MCF 10A (cell line): ENCODE data around the gene PTBP2. TPM values are rescaled to one million over a fixed set of nuclear protein-coding genes. Genes with fewer than 3 reads are reported as not detected.

ENCODE experiments used
- BruUV-seq: library from RNA; stranded (reverse); fragments of 400-500 nt; replicated peaks from 2 replicates; lab custom pipeline; 2021; lab: Mats Ljungman, UMichigan
- CTCF ChIA-PET: fragments of 300-600 bp; sonication (Branson Sonifier 250); formaldehyde crosslinking; extraction: SDS; loops from one replicate; lab custom pipeline; 2021; ENCODE audit warnings: antibody characterized with exemption, inconsistent platforms; lab: Yijun Ruan, JAX
- POLR2A ChIA-PET: fragments of 300-600, 350-650 bp; sonication (Branson Sonifier 250); formaldehyde crosslinking; extraction: SDS; loops from one replicate; lab custom pipeline; 2020; ENCODE audit warnings: antibody characterized with exemption, inconsistent platforms; lab: Yijun Ruan, JAX
- DNase-seq: peaks from one replicate; pipeline ENCODE4 v3.0.0-alpha.2; 2018; ENCODE audit not compliant: unreplicated experiment
- H3K27ac Mint-ChIP-seq: one replicate; pipeline ENCODE4 v1.8.0; 2022; ENCODE audit warnings: mild to moderate bottlenecking, low read depth, mixed read lengths; ENCODE audit not compliant: unreplicated experiment
- H3K27me3 Mint-ChIP-seq: one replicate; pipeline ENCODE4 v1.8.0; 2022; ENCODE audit warnings: mixed read lengths; ENCODE audit not compliant: insufficient read depth, unreplicated experiment
- H3K36me3 Mint-ChIP-seq: one replicate; pipeline ENCODE4 v1.8.0; 2022; ENCODE audit warnings: mild to moderate bottlenecking, moderate library complexity, mixed read lengths; ENCODE audit not compliant: insufficient read depth, unreplicated experiment
- H3K4me1 Mint-ChIP-seq: one replicate; pipeline ENCODE4 v1.8.0; 2022; ENCODE audit warnings: mixed read lengths; ENCODE audit not compliant: insufficient read depth, unreplicated experiment
- H3K4me3 Mint-ChIP-seq: one replicate; pipeline ENCODE4 v1.8.0; 2022; ENCODE audit warnings: mild to moderate bottlenecking, moderate library complexity, mixed read lengths; ENCODE audit not compliant: unreplicated experiment
- H3K9me3 Mint-ChIP-seq: one replicate; pipeline ENCODE4 v1.8.0; 2022; ENCODE audit warnings: mixed read lengths; ENCODE audit not compliant: unreplicated experiment
- intact Hi-C: fragments of 100-400 bp; cut with micrococcal nuclease; formaldehyde crosslinking; loops from 2 replicates; pipeline ENCODE4 v1.14.1; 2022
- total RNA-seq: library from RNA; stranded (reverse); gene quantifications from 2 replicates; pipeline ENCODE4 v1.2.3, GENCODE V29; 2022
- TF ChIP-seq, protein P1 (sequence below): fragments of 200-600 bp; IDR thresholded peaks from one replicate; pipeline ENCODE4 v1.8.0; 2022; ENCODE audit warnings: antibody characterized with exemption, mild to moderate bottlenecking; ENCODE audit not compliant: unreplicated experiment

Gene PTBP2
- total RNA-seq, 1 experiment from 2014 or later: 17.3 TPM

- no peak overlapping the region for H3K27ac Mint-ChIP-seq
- intact Hi-C loops: no loop called here
- H3K4me3 Mint-ChIP-seq: no peak overlapping the region
- H3K9me3 Mint-ChIP-seq: no peaks in the 10 kb centered on the region
- CTCF ChIA-PET: interaction anchor here (1.2 kb wide), 2 partner anchors 52 to 585 kb away, joined by 3 read pairs; no protein-coding TSS in a partner anchor
- H3K4me1 Mint-ChIP-seq: peaks cover 5% of the 10 kb centered on the region
- POLR2A ChIA-PET: no interaction called here
- no peaks in the 10 kb centered on the region for H3K27me3 Mint-ChIP-seq
- H3K36me3 Mint-ChIP-seq: peaks cover 28% of the 10 kb centered on the region
- no peak for DNase-seq
- no TSS peak for BruUV-seq
- TF ChIP-seq, protein P1, sequence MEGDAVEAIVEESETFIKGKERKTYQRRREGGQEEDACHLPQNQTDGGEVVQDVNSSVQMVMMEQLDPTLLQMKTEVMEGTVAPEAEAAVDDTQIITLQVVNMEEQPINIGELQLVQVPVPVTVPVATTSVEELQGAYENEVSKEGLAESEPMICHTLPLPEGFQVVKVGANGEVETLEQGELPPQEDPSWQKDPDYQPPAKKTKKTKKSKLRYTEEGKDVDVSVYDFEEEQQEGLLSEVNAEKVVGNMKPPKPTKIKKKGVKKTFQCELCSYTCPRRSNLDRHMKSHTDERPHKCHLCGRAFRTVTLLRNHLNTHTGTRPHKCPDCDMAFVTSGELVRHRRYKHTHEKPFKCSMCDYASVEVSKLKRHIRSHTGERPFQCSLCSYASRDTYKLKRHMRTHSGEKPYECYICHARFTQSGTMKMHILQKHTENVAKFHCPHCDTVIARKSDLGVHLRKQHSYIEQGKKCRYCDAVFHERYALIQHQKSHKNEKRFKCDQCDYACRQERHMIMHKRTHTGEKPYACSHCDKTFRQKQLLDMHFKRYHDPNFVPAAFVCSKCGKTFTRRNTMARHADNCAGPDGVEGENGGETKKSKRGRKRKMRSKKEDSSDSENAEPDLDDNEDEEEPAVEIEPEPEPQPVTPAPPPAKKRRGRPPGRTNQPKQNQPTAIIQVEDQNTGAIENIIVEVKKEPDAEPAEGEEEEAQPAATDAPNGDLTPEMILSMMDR: no peak
Observed at GRCh38 chr1:96820671-96821070, 99.1 kb downstream of the PTBP2 start.

GRCh38 chr1:96825231-96825630, 103.6 kb downstream of the PTBP2 start:
- Mint-ChIP-seq H3K4me3 (no peak overlapping the region), H3K36me3 (peaks cover 17% of the 10 kb centered on the region), H3K4me1 (no peaks in the 10 kb centered on the region), H3K27ac (no peak overlapping the region), H3K27me3 (no peaks in the 10 kb centered on the region), H3K9me3 (no peaks in the 10 kb centered on the region)
- DNase-seq: no peak
- BruUV-seq: no TSS peak
- intact Hi-C loops: no loop called here
- CTCF ChIA-PET: interaction anchor here (0.5 to 0.6 kb wide), 2 partner anchors 99 to 340 kb away, joined by 3 read pairs; no protein-coding TSS in a partner anchor
- POLR2A ChIA-PET: interaction anchor here (0.6 to 0.7 kb wide), 2 partner anchors 26 to 1226 kb away, joined by 3 read pairs; no protein-coding TSS in a partner anchor
- TF ChIP-seq, protein P1: no peak

GRCh38 chr1:96825950-96826576, 104.5 kb downstream of the PTBP2 start:
- BruUV-seq: no TSS peak
- H3K27ac Mint-ChIP-seq: no peak overlapping the region

DNA sequence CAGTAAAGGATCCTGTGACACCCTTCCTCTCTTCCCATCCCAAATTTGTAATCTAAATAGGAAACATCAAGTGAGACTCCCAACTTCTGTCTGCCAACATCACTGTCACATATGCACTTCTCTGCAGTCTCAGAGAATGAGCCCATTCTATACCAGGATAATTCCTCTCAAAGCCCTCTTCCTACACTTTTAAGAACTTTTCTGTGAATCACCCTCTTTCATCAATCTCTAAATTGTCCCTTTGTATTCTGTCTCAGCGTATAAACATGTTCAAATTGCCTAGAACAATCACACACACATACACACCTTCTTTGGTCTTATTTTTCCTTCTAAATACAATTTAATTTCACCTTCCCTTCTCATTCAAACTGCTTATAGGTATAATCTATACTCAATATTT, 111.8 kb downstream of the PTBP2 start:
- TF ChIP-seq, protein P1: no peak
- POLR2A ChIA-PET: no interaction called here

More at GRCh38 chr1:96825950-96826576, 104.5 kb downstream of the PTBP2 start:
- ChIA-PET POLR2A (no interaction called here), CTCF (no interaction called here)
- Mint-ChIP-seq H3K4me1 (no peaks in the 10 kb centered on the region), H3K27me3 (no peaks in the 10 kb centered on the region), H3K9me3 (no peaks in the 10 kb centered on the region), H3K4me3 (no peak overlapping the region), H3K36me3 (peaks cover 17% of the 10 kb centered on the region)
- intact Hi-C loops: no loop called here
- TF ChIP-seq, protein P1: no peak
- no peak for DNase-seq

More for the DNA sequence above, 111.8 kb downstream of the PTBP2 start:
- no TSS peak for BruUV-seq
- H3K27ac Mint-ChIP-seq: no peak overlapping the region
- CTCF ChIA-PET: no interaction called here
- no peaks in the 10 kb centered on the region for H3K36me3 Mint-ChIP-seq
- no peaks in the 10 kb centered on the region for H3K9me3 Mint-ChIP-seq
- H3K4me3 Mint-ChIP-seq: no peak overlapping the region
- DNase-seq: no peak
- H3K27me3 Mint-ChIP-seq: no peaks in the 10 kb centered on the region
- no peaks in the 10 kb centered on the region for H3K4me1 Mint-ChIP-seq
- intact Hi-C loops: no loop called here
